IPS-11a (cell line): Measurements from ENCODE around the gene TSPAN11.

ENCODE experiments used
- H3K4me3 ChIP-seq: one replicate; pipeline ENCODE4 v1.5.1; 2013; ENCODE audit warnings: low read depth, low read length, control low read depth

TSPAN11 gene

GRCh38 chr12:30976206-30976605, 49.7 kb downstream of the TSPAN11 start:
- H3K4me3 ChIP-seq = no peak overlapping the region

GRCh38 chr12:30977124-30977523, 50.6 kb downstream of the TSPAN11 start:
- H3K4me3 ChIP-seq = no peak overlapping the region

GRCh38 chr12:30977537-30978349, 51.2 kb downstream of the TSPAN11 start:
- no peak overlapping the region for H3K4me3 ChIP-seq

- no peak overlapping the region for H3K4me3 ChIP-seq
Observed at GRCh38 chr12:30978639-30979038, 52.1 kb downstream of the TSPAN11 start.

GRCh38 chr12:30979371-30980259, 53.1 kb downstream of the TSPAN11 start:
- no peak overlapping the region for H3K4me3 ChIP-seq

- no peak overlapping the region for H3K4me3 ChIP-seq
Observed at GRCh38 chr12:30980955-30981662, 54.6 kb downstream of the TSPAN11 start.

GRCh38 chr12:30982413-30982812, 55.9 kb downstream of the TSPAN11 start:
- no peak overlapping the region for H3K4me3 ChIP-seq

- no peak overlapping the region for H3K4me3 ChIP-seq
Observed at GRCh38 chr12:30985814-30986452, 59.4 kb downstream of the TSPAN11 start.

- no peak overlapping the region for H3K4me3 ChIP-seq
Observed at GRCh38 chr12:30988086-30988485, 61.5 kb downstream of the TSPAN11 start.

- no peak overlapping the region for H3K4me3 ChIP-seq
Observed at GRCh38 chr12:30988646-30989286, 62.2 kb downstream of the TSPAN11 start.

GRCh38 chr12:30989754-30990153, 63.2 kb downstream of the TSPAN11 start:
- H3K4me3 ChIP-seq = no peak overlapping the region

GRCh38 chr12:30990316-30990715, 63.8 kb downstream of the TSPAN11 start:
- no peak overlapping the region for H3K4me3 ChIP-seq

GRCh38 chr12:30990776-30991175, 64.2 kb downstream of the TSPAN11 start:
- H3K4me3 ChIP-seq = no peak overlapping the region

- no peak overlapping the region for H3K4me3 ChIP-seq
Observed at GRCh38 chr12:30991466-30991865, 64.9 kb downstream of the TSPAN11 start.

GRCh38 chr12:30992381-30992780, 65.8 kb downstream of the TSPAN11 start:
- H3K4me3 ChIP-seq = no peak overlapping the region

GRCh38 chr12:30993766-30994165, 67.2 kb downstream of the TSPAN11 start:
- no peak overlapping the region for H3K4me3 ChIP-seq

GRCh38 chr12:30994274-30994673, 67.7 kb downstream of the TSPAN11 start:
- no peak overlapping the region for H3K4me3 ChIP-seq

GRCh38 chr12:30996255-30996654, 69.7 kb downstream of the TSPAN11 start:
- H3K4me3 ChIP-seq = no peak overlapping the region

- no peak overlapping the region for H3K4me3 ChIP-seq
Observed at GRCh38 chr12:30996752-30997151, 70.2 kb downstream of the TSPAN11 start.

- no peak overlapping the region for H3K4me3 ChIP-seq
Observed at GRCh38 chr12:30997685-30998440, 71.3 kb downstream of the TSPAN11 start.
